Measurements from ENCODE around the gene SCML2. TPM values are rescaled to one million over a fixed set of nuclear protein-coding genes. Genes with fewer than 3 reads are reported as not detected.

SCML2 gene
- total and polyA plus RNA-seq, 12 donors = 1.6 to 24.5 (median 5.8) TPM

- intact Hi-C loops (cut with DNase I) = no loop called here
- no peaks in the 10 kb centered on the region for H3K27me3 ChIP-seq
- no peak for DNase-seq
- H3K27ac ChIP-seq = no peak overlapping the region
- H3K4me3 ChIP-seq = no peak overlapping the region
- TF ChIP-seq CTCF (IDR thresholded peaks at IDR 0.05) (no peak), POLR2A (IDR thresholded peaks at IDR 0.05) (no peak)
- H3K9me3 ChIP-seq (replicated peaks in 1 of 3) = no peaks in the 10 kb centered on the region
- WGBS, 4 donors = 81 to 100% (median 94%) methylated on average over 1 of the region's 1 CpG
- no peaks in the 10 kb centered on the region for H3K4me1 ChIP-seq (replicated peaks in 1 of 2)
- no peaks in the 10 kb centered on the region for H3K36me3 ChIP-seq (replicated peaks in 1 of 2)
Observed at GRCh38 chrX:18272222-18272621, 82.3 kb downstream of the SCML2 start.

- H3K27ac ChIP-seq = no peak overlapping the region
- intact Hi-C loops (cut with DNase I) = no loop called here
- 60 to 88% (median 74%) methylated on average over 1 of the region's 1 CpG for WGBS, 4 donors
Observed at GRCh38 chrX:18271725-18272124, 82.8 kb downstream of the SCML2 start.

GRCh38 chrX:18271309-18271708 is 83.2 kb downstream of the SCML2 start:
- H3K27me3 ChIP-seq = no peaks in the 10 kb centered on the region
- DNase-seq = no peak
- intact Hi-C loops (cut with DNase I) = no loop called here
- H3K27ac ChIP-seq = no peak overlapping the region
- no peaks in the 10 kb centered on the region for H3K4me1 ChIP-seq (replicated peaks in 1 of 2)
- WGBS, 4 donors = 73 to 95% (median 85%) methylated on average over 2 of the region's 2 CpGs
- no peak overlapping the region for H3K4me3 ChIP-seq
- H3K36me3 ChIP-seq (replicated peaks in 1 of 2) = no peaks in the 10 kb centered on the region
- no peaks in the 10 kb centered on the region for H3K9me3 ChIP-seq (replicated peaks in 1 of 3)
- TF ChIP-seq CTCF (IDR thresholded peaks at IDR 0.05) (no peak), POLR2A (IDR thresholded peaks at IDR 0.05) (no peak)

More at GRCh38 chrX:18271725-18272124, 82.8 kb downstream of the SCML2 start:
- Histone ChIP-seq H3K4me3 (no peak overlapping the region), H3K4me1 (replicated peaks in 1 of 2) (no peaks in the 10 kb centered on the region), H3K9me3 (replicated peaks in 1 of 3) (no peaks in the 10 kb centered on the region), H3K36me3 (replicated peaks in 1 of 2) (no peaks in the 10 kb centered on the region), H3K27me3 (no peaks in the 10 kb centered on the region)
- no peak for DNase-seq
- TF ChIP-seq CTCF (IDR thresholded peaks at IDR 0.05) (no peak), POLR2A (IDR thresholded peaks at IDR 0.05) (no peak)

GRCh38 chrX:18255059-18255458 is 99.4 kb downstream of the SCML2 start:
- DNase-seq = no peak
- Histone ChIP-seq H3K4me3 (no peak overlapping the region), H3K9me3 (replicated peaks in 1 of 3) (no peaks in the 10 kb centered on the region), H3K4me1 (replicated peaks in 1 of 2) (no peaks in the 10 kb centered on the region), H3K27ac (no peak overlapping the region), H3K27me3 (no peaks in the 10 kb centered on the region), H3K36me3 (replicated peaks in 1 of 2) (no peaks in the 10 kb centered on the region)
- intact Hi-C loops (cut with DNase I) = no loop called here
- TF ChIP-seq POLR2A (IDR thresholded peaks at IDR 0.05) (no peak), CTCF (IDR thresholded peaks at IDR 0.05) (no peak)
- WGBS, 4 donors = 94 to 100% (median 98%) methylated on average over 1 of the region's 1 CpG
